DND-41 (cell line): Measurements from ENCODE around the gene ARHGEF7.

ENCODE experiments used
- EZH2 ChIP-seq: IDR thresholded peaks from 3 replicates; pipeline ENCODE4 v1.6.1; 2012; ENCODE audit warnings: borderline replicate concordance, low read depth, mild to moderate bottlenecking, moderate library complexity, low read length, inconsistent platforms; ENCODE audit not compliant: severe bottlenecking
- TF ChIP-seq, protein P1 (sequence below): IDR thresholded peaks from 2 replicates; pipeline ENCODE4 v1.5.1; 2012; ENCODE audit warnings: borderline replicate concordance, low read length, moderate library complexity, mild to moderate bottlenecking; ENCODE audit not compliant: poor library complexity, severe bottlenecking; ENCODE audit errors: extremely low read depth

DNA sequence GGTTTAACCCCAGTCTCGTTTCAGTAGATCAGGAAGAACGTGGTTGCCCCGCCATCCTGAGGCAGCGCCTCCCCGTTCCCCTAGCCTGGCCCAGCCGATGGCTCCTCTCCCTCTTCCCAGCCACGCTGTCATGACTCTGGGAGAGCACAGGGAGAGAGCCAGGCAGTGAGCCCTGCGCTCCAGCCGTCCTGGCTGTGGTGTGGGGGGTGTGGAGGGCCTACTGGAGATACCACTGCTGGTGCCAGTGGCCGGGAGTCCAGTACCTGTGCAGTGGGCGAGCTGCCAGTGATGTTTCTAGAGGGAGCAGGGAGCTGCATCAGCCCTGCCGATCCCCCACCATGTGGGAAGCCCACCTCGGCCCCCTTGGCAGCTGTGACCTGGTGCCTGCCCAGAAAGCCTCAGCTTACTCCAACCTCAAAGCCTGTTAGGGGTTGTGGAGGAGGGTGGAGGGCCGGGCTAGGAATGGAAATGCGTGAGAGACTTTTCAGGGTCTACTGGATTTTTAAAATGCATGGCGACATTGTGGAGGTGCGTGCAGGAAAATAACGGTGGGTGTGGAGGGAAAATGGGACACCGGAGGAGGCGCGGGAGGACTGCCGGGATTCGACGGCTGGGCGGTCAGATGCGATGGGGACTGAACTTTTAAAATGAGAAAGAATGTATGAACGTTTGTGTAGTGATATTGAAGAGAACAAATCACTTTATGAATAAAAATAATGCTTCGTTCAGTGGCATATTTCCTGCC, 210.2 kb downstream of the ARHGEF7 start:
- no peak for TF ChIP-seq EZH2
- TF ChIP-seq, protein P1, sequence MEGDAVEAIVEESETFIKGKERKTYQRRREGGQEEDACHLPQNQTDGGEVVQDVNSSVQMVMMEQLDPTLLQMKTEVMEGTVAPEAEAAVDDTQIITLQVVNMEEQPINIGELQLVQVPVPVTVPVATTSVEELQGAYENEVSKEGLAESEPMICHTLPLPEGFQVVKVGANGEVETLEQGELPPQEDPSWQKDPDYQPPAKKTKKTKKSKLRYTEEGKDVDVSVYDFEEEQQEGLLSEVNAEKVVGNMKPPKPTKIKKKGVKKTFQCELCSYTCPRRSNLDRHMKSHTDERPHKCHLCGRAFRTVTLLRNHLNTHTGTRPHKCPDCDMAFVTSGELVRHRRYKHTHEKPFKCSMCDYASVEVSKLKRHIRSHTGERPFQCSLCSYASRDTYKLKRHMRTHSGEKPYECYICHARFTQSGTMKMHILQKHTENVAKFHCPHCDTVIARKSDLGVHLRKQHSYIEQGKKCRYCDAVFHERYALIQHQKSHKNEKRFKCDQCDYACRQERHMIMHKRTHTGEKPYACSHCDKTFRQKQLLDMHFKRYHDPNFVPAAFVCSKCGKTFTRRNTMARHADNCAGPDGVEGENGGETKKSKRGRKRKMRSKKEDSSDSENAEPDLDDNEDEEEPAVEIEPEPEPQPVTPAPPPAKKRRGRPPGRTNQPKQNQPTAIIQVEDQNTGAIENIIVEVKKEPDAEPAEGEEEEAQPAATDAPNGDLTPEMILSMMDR = no peak
